A549 treated with GW870086 at 1 μM for 4 hours (cell line): ENCODE data around the gene FFAR1. TPM values are rescaled to one million over a fixed set of nuclear protein-coding genes. Genes with fewer than 3 reads are reported as not detected.

Experiments used
- total RNA-seq: library from RNA; stranded (reverse); fragments of 200-300 nt; extraction: Qiagen RNA extraction; gene quantifications from 5 replicates; pipeline ENCODE4 v1.2.3, GENCODE V29; 2022; ENCODE audit warnings: low read depth

Gene FFAR1, protein sequence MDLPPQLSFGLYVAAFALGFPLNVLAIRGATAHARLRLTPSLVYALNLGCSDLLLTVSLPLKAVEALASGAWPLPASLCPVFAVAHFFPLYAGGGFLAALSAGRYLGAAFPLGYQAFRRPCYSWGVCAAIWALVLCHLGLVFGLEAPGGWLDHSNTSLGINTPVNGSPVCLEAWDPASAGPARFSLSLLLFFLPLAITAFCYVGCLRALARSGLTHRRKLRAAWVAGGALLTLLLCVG (N-terminal part only)
- total RNA-seq, result not detected in 5 replicates

GRCh38 chr19:35347171-35347929 is at the start of gene FFAR1:
Gene FFAR1, plus strand, starts transcription at chr19:35347902. Its CDS starts 3,650 bp downstream, at chr19:35351552.

GRCh38 chr19:35328851-35329285 is 18.8 kb upstream of the FFAR1 start, which contains the start of gene CD22:
Gene CD22, plus strand, starts transcription at chr19:35329187. Its CDS starts 2,854 bp downstream, at chr19:35332041.

GRCh38 chr19:35357867-35358573 is 10.3 kb downstream of the FFAR1 start, which contains the start of gene FFAR3:
Gene FFAR3, plus strand, starts transcription at chr19:35358460. Its CDS starts 431 bp downstream, at chr19:35358891.

DNA sequence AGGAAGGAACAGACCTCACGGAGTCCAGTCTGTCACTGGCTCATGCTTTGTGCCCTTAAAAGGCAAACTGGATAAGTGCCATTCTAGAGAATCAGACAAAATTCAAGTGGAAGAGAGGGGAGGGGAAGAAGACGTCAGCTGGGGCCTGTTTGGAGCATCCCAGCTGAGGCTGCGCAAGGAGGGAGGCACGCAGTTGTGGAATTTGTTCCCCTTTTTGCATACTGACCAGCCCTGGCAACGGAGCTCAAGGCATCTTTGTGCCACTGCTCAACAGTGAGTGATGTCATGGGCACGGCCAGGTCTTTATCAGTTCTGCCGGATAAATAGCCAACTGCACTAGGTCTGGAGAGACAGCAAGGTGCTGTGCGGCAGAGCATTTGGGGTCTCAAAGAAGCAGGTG is 23.0 kb downstream of the FFAR1 start, which contains the start of gene GPR42:
Gene GPR42 (plus strand): TSS at position 347 of the 400 bp plus-strand sequence. CDS start 292 bp downstream, outside the sequence.

Other genes starting within 250 kb of the FFAR1 start
- 0.39 to 0.46 TPM (median 0.42 TPM) in 3 of 5 replicates, not detected in the others for gene FXYD3, start 232.1 kb upstream of the FFAR1 start, total RNA-seq
- 0.13 to 0.30 TPM (median 0.21 TPM) in 4 of 5 replicates, not detected in the other for gene LGI4, start 212.8 kb upstream of the FFAR1 start, total RNA-seq
- 0.39 to 0.57 TPM in 2 of 5 replicates, not detected in the others for gene FXYD1, start 209.1 kb upstream of the FFAR1 start, total RNA-seq
- gene FXYD7, start 204.6 kb upstream of the FFAR1 start, total RNA-seq, result 0.31 to 0.40 TPM in 2 of 5 replicates, not detected in the others
- gene FXYD5, start 193.2 kb upstream of the FFAR1 start, total RNA-seq, result 193 to 218 TPM (median 210 TPM) in 5 replicates
- gene FAM187B, start 119.2 kb upstream of the FFAR1 start, total RNA-seq, result not detected in 5 replicates
- gene LSR, start 98.9 kb upstream of the FFAR1 start, total RNA-seq, result 8.0 to 13.1 TPM (median 9.4 TPM) in 5 replicates
- 113 to 154 TPM (median 150 TPM) in 5 replicates for gene USF2, start 78.9 kb upstream of the FFAR1 start, total RNA-seq
- 0.22 to 0.31 TPM in 2 of 5 replicates, not detected in the others for gene HAMP, start 65.4 kb upstream of the FFAR1 start, total RNA-seq
- gene MAG, start 55.7 kb upstream of the FFAR1 start, total RNA-seq, result not detected in 5 replicates
- gene CD22, start 18.7 kb upstream of the FFAR1 start, total RNA-seq, result 0.95 to 1.4 TPM (median 1.0 TPM) in 5 replicates
- 0.07 to 0.21 TPM in 2 of 5 replicates, not detected in the others for gene FFAR3, start 10.6 kb downstream of the FFAR1 start, total RNA-seq
- gene GPR42, start 23.2 kb downstream of the FFAR1 start, total RNA-seq, result not detected in 5 replicates
- gene FFAR2, start 100.4 kb downstream of the FFAR1 start, total RNA-seq, result not detected in 5 replicates
- gene KRTDAP, start 142.6 kb downstream of the FFAR1 start, total RNA-seq, result not detected in 5 replicates
- 34.6 to 40.9 TPM (median 36.9 TPM) in 5 replicates for gene DMKN, start 165.7 kb downstream of the FFAR1 start, total RNA-seq
- gene SBSN, start 180.4 kb downstream of the FFAR1 start, total RNA-seq, result 1.8 to 3.7 TPM (median 3.0 TPM) in 5 replicates
- gene GAPDHS, start 185.6 kb downstream of the FFAR1 start, total RNA-seq, result 0.08 to 0.21 TPM (median 0.17 TPM) in 4 of 5 replicates, not detected in the other
- 383 to 426 TPM (median 419 TPM) in 5 replicates for gene TMEM147, start 197.7 kb downstream of the FFAR1 start, total RNA-seq
- gene ATP4A, start 215.8 kb downstream of the FFAR1 start, total RNA-seq, result 0.10 TPM in 1 of 5 replicates, not detected in the others
- gene PMIS2, start 238.3 kb downstream of the FFAR1 start, total RNA-seq, result not detected in 5 replicates